GM13976 (cell line): Measurements from ENCODE around the gene NLRC5.
A peak's percentile ranks its signal among the peaks of the same experiment; 100 is the strongest.

ENCODE experiments used
- DNase-seq: peaks from one replicate; pipeline ENCODE4 v3.0.0; 2012; ENCODE audit warnings: low spot score
- in situ Hi-C: fragments of 300-500 bp; cut with MboI; formaldehyde crosslinking; loops from one replicate; pipeline ENCODE4 v1.12.0; 2022; ENCODE audit warnings: low sequenced_read_pairs, mixed read lengths, inconsistent platforms; ENCODE audit not compliant: unreplicated experiment
- TF ChIP-seq, protein P1 (sequence below): IDR thresholded peaks from 2 replicates; pipeline ENCODE4 v1.5.1; 2012; ENCODE audit warnings: borderline replicate concordance, mild to moderate bottlenecking; ENCODE audit not compliant: insufficient read depth; ENCODE audit errors: extremely low read depth, missing control alignments, control extremely low read depth

The NLRC5 gene

GRCh38 chr16:57039148-57039812 is 49.9 kb downstream of the NLRC5 start:
- in situ Hi-C loops: no loop called here
- TF ChIP-seq, protein P1, sequence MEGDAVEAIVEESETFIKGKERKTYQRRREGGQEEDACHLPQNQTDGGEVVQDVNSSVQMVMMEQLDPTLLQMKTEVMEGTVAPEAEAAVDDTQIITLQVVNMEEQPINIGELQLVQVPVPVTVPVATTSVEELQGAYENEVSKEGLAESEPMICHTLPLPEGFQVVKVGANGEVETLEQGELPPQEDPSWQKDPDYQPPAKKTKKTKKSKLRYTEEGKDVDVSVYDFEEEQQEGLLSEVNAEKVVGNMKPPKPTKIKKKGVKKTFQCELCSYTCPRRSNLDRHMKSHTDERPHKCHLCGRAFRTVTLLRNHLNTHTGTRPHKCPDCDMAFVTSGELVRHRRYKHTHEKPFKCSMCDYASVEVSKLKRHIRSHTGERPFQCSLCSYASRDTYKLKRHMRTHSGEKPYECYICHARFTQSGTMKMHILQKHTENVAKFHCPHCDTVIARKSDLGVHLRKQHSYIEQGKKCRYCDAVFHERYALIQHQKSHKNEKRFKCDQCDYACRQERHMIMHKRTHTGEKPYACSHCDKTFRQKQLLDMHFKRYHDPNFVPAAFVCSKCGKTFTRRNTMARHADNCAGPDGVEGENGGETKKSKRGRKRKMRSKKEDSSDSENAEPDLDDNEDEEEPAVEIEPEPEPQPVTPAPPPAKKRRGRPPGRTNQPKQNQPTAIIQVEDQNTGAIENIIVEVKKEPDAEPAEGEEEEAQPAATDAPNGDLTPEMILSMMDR: no peak
- peak; percentile 57 for DNase-seq

DNA sequence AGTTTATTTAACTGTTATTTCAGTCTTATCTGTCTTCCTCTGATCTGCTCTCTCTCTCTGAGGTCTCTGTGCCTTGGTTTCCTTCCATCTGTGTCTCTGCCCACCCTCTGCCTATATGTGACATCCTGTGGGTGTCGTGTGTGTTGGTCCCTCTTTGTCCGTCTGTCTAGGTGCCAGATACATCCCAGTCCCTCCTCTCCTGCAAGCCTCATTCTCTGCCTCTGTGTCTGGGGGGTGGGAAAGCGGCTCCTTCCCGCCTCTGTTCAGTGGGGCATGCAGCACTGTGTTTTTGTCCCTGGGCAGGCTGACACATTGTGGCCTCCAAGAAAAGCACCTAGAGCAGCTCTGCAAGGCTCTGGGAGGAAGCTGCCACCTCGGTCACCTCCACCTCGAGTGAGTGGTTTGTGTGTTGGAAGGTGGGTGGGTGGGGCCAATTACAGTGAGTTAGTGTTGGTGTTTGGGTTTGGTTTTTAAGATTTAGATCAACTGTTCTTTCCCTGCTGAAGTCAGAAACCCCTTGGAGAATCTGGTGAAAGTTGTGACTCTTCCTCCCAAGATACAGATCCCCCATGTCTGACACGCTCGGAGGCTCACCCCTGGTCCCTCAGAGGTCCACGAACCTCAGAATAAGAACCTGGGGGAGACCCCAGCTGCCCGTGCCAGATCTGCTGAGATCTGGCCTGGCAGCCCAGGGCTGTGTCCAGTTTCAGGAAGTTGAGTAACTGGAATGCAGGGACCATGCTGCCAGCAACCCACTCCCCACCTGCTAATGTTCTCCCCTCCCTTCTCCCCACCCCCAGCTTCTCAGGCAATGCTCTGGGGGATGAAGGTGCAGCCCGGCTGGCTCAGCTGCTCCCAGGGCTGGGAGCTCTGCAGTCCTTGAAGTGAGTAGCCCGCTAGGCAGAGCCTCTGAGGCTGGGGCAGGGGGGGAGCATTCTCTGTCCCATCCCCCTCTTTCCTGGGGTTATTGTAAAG is 52.1 kb downstream of the NLRC5 start:
- in situ Hi-C loops: loop anchor here (10.0 kb wide), 2 partner anchors 77 to 177 kb away; partner anchors contain the start of genes CETP and SLC12A3
- TF ChIP-seq, protein P1: no peak
- peak; percentile 73 for DNase-seq

GRCh38 chr16:57042157-57043111 is 53.1 kb downstream of the NLRC5 start:
- TF ChIP-seq, protein P1: peak; percentile 12
- in situ Hi-C loops: loop anchor here (10.0 kb wide), 2 partner anchors 78 to 178 kb away; partner anchors contain the start of genes CETP and SLC12A3

GRCh38 chr16:57043248-57043647 is 53.9 kb downstream of the NLRC5 start:
- TF ChIP-seq, protein P1: no peak
- no peak for DNase-seq
- in situ Hi-C loops: loop anchor here (10.0 kb wide), 2 partner anchors 78 to 178 kb away; partner anchors contain the start of genes CETP and SLC12A3

More at GRCh38 chr16:57042157-57043111, 53.1 kb downstream of the NLRC5 start:
- peak; percentile 86 for DNase-seq

DNA sequence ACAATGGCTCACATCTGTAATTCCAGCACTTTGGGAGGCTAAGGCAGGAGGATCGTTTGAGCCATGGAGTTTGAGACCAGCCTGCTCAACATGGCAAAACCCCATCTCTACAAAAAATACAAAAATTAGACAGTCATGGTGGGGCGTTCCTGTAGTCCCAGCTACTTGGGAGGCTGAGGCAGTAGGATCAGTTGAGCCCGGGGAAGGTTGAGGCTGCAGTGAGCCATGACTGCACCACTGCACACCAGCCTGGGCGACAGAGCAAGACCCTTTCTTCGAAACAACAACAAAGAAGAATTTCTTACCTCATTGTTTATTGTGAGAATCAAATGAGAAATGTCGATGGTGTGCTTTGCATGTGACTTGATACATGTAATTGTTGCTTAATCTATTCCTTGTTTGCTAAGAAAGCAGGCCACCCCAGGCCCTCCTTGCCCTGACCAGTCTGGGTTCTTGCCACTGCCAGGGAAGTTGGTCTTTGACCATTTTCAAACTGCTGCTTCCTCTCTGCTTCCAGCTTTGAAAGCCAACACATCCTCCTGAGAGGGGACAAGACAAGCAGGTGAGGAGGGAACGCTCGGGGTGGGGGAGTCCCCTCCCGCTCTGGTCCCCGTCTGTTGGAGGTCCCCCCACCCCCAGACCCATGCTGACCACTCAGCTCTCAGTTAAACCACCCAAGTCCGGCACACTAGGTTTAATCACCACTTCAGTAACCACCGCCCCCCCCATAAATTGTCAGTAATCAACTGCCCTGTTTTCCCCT is 55.8 kb downstream of the NLRC5 start:
- in situ Hi-C loops: loop anchor here (10.0 kb wide), 2 partner anchors 80 to 180 kb away; partner anchors contain the start of genes CETP and SLC12A3
- DNase-seq: peak; percentile 59
- TF ChIP-seq, protein P1: no peak
